DOHH2 (cell line): ENCODE measurements around the gene FAM171A1.

Experiments
- H3F3A ChIP-seq: fragments of 200-600 bp; sonication (generic), shearing (Covaris generic); 2 replicates; pipeline ENCODE4 v1.6.0; 2016; ENCODE audit warnings: antibody characterized with exemption, mild to moderate bottlenecking; ENCODE audit not compliant: control insufficient read depth, insufficient read depth
- H3K27ac ChIP-seq: fragments of 200-600 bp; sonication (generic); 2 replicates; pipeline ENCODE4 v1.5.1; 2014; ENCODE audit warnings: low read depth, mild to moderate bottlenecking, low read length, moderate library complexity
- H3K27me3 ChIP-seq: fragments of 200-600 bp; sonication (generic); 2 replicates; pipeline ENCODE4 v1.6.1; 2014; ENCODE audit warnings: mild to moderate bottlenecking, low read length, mixed read lengths; ENCODE audit not compliant: control insufficient read depth
- H3K36me3 ChIP-seq: fragments of 200-600 bp; sonication (generic); 2 replicates; pipeline ENCODE4 v1.6.1; 2014; ENCODE audit warnings: mild to moderate bottlenecking, low read length, moderate library complexity, mixed read lengths; ENCODE audit not compliant: control insufficient read depth
- H3K4me1 ChIP-seq: fragments of 200-600 bp; sonication (generic); 2 replicates; pipeline ENCODE4 v1.6.1; 2014; ENCODE audit warnings: mild to moderate bottlenecking, low read length, mixed read lengths; ENCODE audit not compliant: control insufficient read depth
- H3K4me2 ChIP-seq: fragments of 200-600 bp; sonication (generic); 2 replicates; pipeline ENCODE4 v1.6.0; 2014; ENCODE audit warnings: mild to moderate bottlenecking, low read length, moderate library complexity
- H3K4me3 ChIP-seq: fragments of 200-600 bp; sonication (generic); 2 replicates; pipeline ENCODE4 v1.5.1; 2014; ENCODE audit warnings: mild to moderate bottlenecking, low read length, mixed read lengths
- H3K79me2 ChIP-seq: fragments of 200-600 bp; sonication (generic); 2 replicates; pipeline ENCODE4 v1.6.1; 2014; ENCODE audit warnings: mild to moderate bottlenecking, low read length, mixed read lengths; ENCODE audit not compliant: control insufficient read depth
- H3K9me2 ChIP-seq: fragments of 200-600 bp; sonication (generic); replicated peaks from 2 replicates; pipeline ENCODE4 v1.6.1; 2014; ENCODE audit warnings: mild to moderate bottlenecking, low read length, mixed read lengths; ENCODE audit not compliant: control insufficient read depth
- H3K9me3 ChIP-seq: fragments of 200-600 bp; sonication (generic); 2 replicates; pipeline ENCODE4 v1.6.1; 2014; ENCODE audit warnings: antibody characterized with exemption, low read length, mixed read lengths; ENCODE audit not compliant: control insufficient read depth, insufficient read depth
- H4K20me1 ChIP-seq: fragments of 200-600 bp; sonication (generic); 2 replicates; pipeline ENCODE4 v1.6.0; 2014; ENCODE audit warnings: low read depth, mild to moderate bottlenecking, antibody characterized with exemption, low read length, moderate library complexity; ENCODE audit not compliant: control insufficient read depth, insufficient read depth
- CTCF ChIP-seq: fragments of 200-600 bp; sonication (generic); IDR thresholded peaks from one replicate; pipeline ENCODE4 v1.5.1; 2014; ENCODE audit warnings: antibody characterized with exemption, mild to moderate bottlenecking, low read depth, low read length; ENCODE audit not compliant: poor library complexity, severe bottlenecking
- EZH2phosphoT487 ChIP-seq: fragments of 200-600 bp; sonication (generic); IDR thresholded peaks from 2 replicates; pipeline ENCODE4 v1.6.1; 2017; ENCODE audit warnings: borderline replicate concordance, mild to moderate bottlenecking, antibody characterized with exemption, low read length, moderate library complexity, mixed read lengths

FAM171A1 gene

GRCh38 chr10:15344876-15345285 is 26.2 kb downstream of the FAM171A1 start:
- no peaks in the 10 kb centered on the region for H3K9me2 ChIP-seq
- no peaks in the 10 kb centered on the region for H3F3A ChIP-seq
- no peaks in the 10 kb centered on the region for H4K20me1 ChIP-seq
- H3K27me3 ChIP-seq, result no peaks in the 10 kb centered on the region; the same call in 1 of the 2 replicates
- no peak overlapping the region for H3K4me3 ChIP-seq
- H3K4me2 ChIP-seq, result no peak overlapping the region
- H3K27ac ChIP-seq, result no peak overlapping the region
- H3K36me3 ChIP-seq, result no peaks in the 10 kb centered on the region
- TF ChIP-seq CTCF (no peak), EZH2phosphoT487 (no peak)
- no peaks in the 10 kb centered on the region for H3K9me3 ChIP-seq
- H3K79me2 ChIP-seq, result no peaks in the 10 kb centered on the region
- H3K4me1 ChIP-seq, result no peaks in the 10 kb centered on the region

- no peak overlapping the region for H3K4me3 ChIP-seq
- H3K4me2 ChIP-seq, result no peak overlapping the region
- H3F3A ChIP-seq, result no peaks in the 10 kb centered on the region
- no peaks in the 10 kb centered on the region for H3K9me2 ChIP-seq
- no peaks in the 10 kb centered on the region for H3K4me1 ChIP-seq
- no peaks in the 10 kb centered on the region for H4K20me1 ChIP-seq
- H3K27me3 ChIP-seq, result no peaks in the 10 kb centered on the region; the same call in 1 of the 2 replicates
- TF ChIP-seq CTCF (no peak), EZH2phosphoT487 (no peak)
- no peak overlapping the region for H3K27ac ChIP-seq
- H3K9me3 ChIP-seq, result no peaks in the 10 kb centered on the region
- no peaks in the 10 kb centered on the region for H3K36me3 ChIP-seq
- no peaks in the 10 kb centered on the region for H3K79me2 ChIP-seq
Measured at GRCh38 chr10:15344256-15344875, 26.7 kb downstream of the FAM171A1 start.

GRCh38 chr10:15342970-15343369 is 28.1 kb downstream of the FAM171A1 start:
- Histone ChIP-seq H3K9me3 (no peaks in the 10 kb centered on the region), H3K79me2 (no peaks in the 10 kb centered on the region), H3K9me2 (no peaks in the 10 kb centered on the region), H4K20me1 (no peaks in the 10 kb centered on the region), H3K4me3 (no peak overlapping the region), H3K27me3 (no peaks in the 10 kb centered on the region; the same call in 1 of the 2 replicates), H3K36me3 (no peaks in the 10 kb centered on the region), H3K4me1 (no peaks in the 10 kb centered on the region), H3F3A (no peaks in the 10 kb centered on the region), H3K4me2 (no peak overlapping the region), H3K27ac (no peak overlapping the region)
- TF ChIP-seq EZH2phosphoT487 (no peak), CTCF (no peak)
